Stimulated activated CD8-positive, alpha-beta memory T cell treated with anti-CD3 and anti-CD28 coated beads, Interleukin-12 subunit alpha, Interleukin-12 subunit beta, amount 100 ng/mL, for 1 hour (primary cell): ENCODE results near the gene LRP8.

ENCODE experiments used
- DNase-seq: peaks from one replicate; pipeline ENCODE4 v3.0.0-alpha.2; 2020; ENCODE audit warnings: low read depth

Gene LRP8

GRCh38 chr1:53304527-53304926, 23.3 kb downstream of the LRP8 start:
- DNase-seq, result no peak

GRCh38 chr1:53303726-53304515, 23.9 kb downstream of the LRP8 start:
- DNase-seq, result no peak

- DNase-seq, result no peak
Measured at GRCh38 chr1:53303243-53303642, 24.6 kb downstream of the LRP8 start.

- DNase-seq, result no peak
Measured at GRCh38 chr1:53299233-53299632, 28.6 kb downstream of the LRP8 start.

GRCh38 chr1:53298045-53298637, 29.7 kb downstream of the LRP8 start:
- no peak for DNase-seq

GRCh38 chr1:53297195-53297594, 30.7 kb downstream of the LRP8 start:
- no peak for DNase-seq

GRCh38 chr1:53296117-53296749, 31.6 kb downstream of the LRP8 start:
- no peak for DNase-seq

- DNase-seq, result no peak
Measured at GRCh38 chr1:53295726-53296116, 32.1 kb downstream of the LRP8 start.

GRCh38 chr1:53295295-53295694, 32.6 kb downstream of the LRP8 start:
- DNase-seq, result no peak

GRCh38 chr1:53294567-53294966, 33.3 kb downstream of the LRP8 start:
- DNase-seq, result no peak

- no peak for DNase-seq
Measured at GRCh38 chr1:53294061-53294460, 33.8 kb downstream of the LRP8 start.

GRCh38 chr1:53293123-53293522, 34.7 kb downstream of the LRP8 start:
- DNase-seq, result no peak

- no peak for DNase-seq
Measured at GRCh38 chr1:53292690-53293089, 35.2 kb downstream of the LRP8 start.

GRCh38 chr1:53291574-53291973, 36.3 kb downstream of the LRP8 start:
- no peak for DNase-seq

GRCh38 chr1:53288790-53289429, 39.0 kb downstream of the LRP8 start:
- DNase-seq, result no peak

GRCh38 chr1:53288002-53288789, 39.7 kb downstream of the LRP8 start:
- DNase-seq, result no peak

GRCh38 chr1:53286955-53287354, 40.9 kb downstream of the LRP8 start:
- DNase-seq, result no peak

GRCh38 chr1:53285969-53286760, 41.7 kb downstream of the LRP8 start:
- no peak for DNase-seq

- no peak for DNase-seq
Measured at GRCh38 chr1:53285546-53285945, 42.3 kb downstream of the LRP8 start.

GRCh38 chr1:53284224-53285020, 43.4 kb downstream of the LRP8 start:
- no peak for DNase-seq
